Fibroblast of lung (primary cell): Measurements from ENCODE around the gene PLXNA2.

Experiments
- EZH2 ChIP-seq: IDR thresholded peaks from 2 replicates; pipeline ENCODE4 v1.5.1; 2012; ENCODE audit warnings: low read length, control low read depth, mild to moderate bottlenecking; ENCODE audit errors: missing control alignments
- TF ChIP-seq, protein P1 (sequence below), 2 donors: IDR thresholded peaks in 1 of 2; conservative IDR thresholded peaks in 1 of 2; 1 replicate in 1 of 2; 2 replicates in 1 of 2; pipeline ENCODE4 v1.5.1; 2011 to 2012; ENCODE audit warnings: low read length in 2 of 2, control low read depth in 1 of 2, inconsistent platforms in 1 of 2, low read depth in 1 of 2, mild to moderate bottlenecking in 1 of 2

DNA sequence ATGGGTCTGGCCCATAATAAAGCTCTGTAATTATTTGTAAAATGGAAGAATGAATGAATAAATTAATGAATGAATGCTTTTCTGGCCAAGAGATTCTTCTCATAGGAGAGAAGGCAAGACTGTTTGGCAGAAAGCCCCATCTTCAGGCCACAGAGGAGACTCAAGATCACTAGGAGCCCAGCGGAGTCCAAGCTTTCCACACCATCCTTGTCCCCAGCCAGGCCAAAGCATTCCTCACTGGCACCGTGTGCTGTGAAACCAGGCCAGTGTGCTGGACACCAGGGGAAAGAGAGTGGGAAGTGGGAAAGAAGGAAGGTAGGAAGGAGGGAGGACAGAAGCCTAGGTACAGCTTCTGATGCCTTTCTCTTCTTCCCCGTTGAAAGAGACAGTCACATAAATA, 86.4 kb downstream of the PLXNA2 start:
- TF ChIP-seq, protein P1, sequence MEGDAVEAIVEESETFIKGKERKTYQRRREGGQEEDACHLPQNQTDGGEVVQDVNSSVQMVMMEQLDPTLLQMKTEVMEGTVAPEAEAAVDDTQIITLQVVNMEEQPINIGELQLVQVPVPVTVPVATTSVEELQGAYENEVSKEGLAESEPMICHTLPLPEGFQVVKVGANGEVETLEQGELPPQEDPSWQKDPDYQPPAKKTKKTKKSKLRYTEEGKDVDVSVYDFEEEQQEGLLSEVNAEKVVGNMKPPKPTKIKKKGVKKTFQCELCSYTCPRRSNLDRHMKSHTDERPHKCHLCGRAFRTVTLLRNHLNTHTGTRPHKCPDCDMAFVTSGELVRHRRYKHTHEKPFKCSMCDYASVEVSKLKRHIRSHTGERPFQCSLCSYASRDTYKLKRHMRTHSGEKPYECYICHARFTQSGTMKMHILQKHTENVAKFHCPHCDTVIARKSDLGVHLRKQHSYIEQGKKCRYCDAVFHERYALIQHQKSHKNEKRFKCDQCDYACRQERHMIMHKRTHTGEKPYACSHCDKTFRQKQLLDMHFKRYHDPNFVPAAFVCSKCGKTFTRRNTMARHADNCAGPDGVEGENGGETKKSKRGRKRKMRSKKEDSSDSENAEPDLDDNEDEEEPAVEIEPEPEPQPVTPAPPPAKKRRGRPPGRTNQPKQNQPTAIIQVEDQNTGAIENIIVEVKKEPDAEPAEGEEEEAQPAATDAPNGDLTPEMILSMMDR (conservative IDR thresholded peaks at IDR 0.05 in 1 of 2, IDR thresholded peaks at IDR 0.05 in 1 of 2; ENCODE audit: low read depth in 1 of 2, low read length in 2 of 2): no peak
- no peak for TF ChIP-seq EZH2
